Right lobe of liver (tissue), 4 donors: ENCODE measurements around the gene PREX1.

Source experiments
- CTCF ChIP-seq, 4 donors: fragments of 200-600 bp in 3 of 4; fragments of 450-650 bp in 1 of 4; IDR thresholded peaks; one replicate each; pipeline versions ENCODE4 v1.5.1 to v1.8.0; 2016 to 2022; ENCODE audit warnings: antibody characterized with exemption in 4 of 4, mild to moderate bottlenecking in 2 of 4
- POLR2A ChIP-seq: fragments of 450-650 bp; IDR thresholded peaks from one replicate; pipeline ENCODE4 v1.6.1; 2017; ENCODE audit warnings: antibody characterized with exemption, mild to moderate bottlenecking
- donor health status: DM: no; HTN: no; CAD: no.
- donor health status: DM: no; HTN: no; CAD: no.
- donor health status: DM: no; HTN: yes; CAD: no.

DNA sequence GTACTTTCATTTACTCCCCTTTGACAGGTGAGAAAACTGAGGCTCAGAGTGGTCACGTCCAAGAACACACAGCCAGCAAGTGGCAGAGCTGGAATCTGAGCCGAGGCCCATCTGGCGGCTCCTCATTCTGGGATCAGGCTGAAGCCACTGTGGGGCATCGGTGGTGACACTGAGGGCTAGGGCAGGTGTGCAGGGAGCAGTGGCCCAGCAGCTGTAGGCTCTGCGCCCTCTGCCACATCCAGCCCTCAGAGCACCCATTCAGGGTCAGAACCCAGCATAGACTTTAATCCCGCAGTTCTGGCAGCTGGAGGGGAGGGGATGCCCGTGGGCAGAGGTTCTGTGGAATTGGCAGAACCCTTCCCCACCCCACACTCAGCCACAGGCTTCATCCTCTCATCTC, 210.3 kb downstream of the PREX1 start:
- TF ChIP-seq POLR2A, result no peak
- TF ChIP-seq CTCF (IDR thresholded peaks at IDR 0.05), result no peak
